Small intestine (tissue), 7 donors: Measurements from ENCODE around the gene EPHB3. TPM values are rescaled to one million over a fixed set of nuclear protein-coding genes. Genes with fewer than 3 reads are reported as not detected.
A peak's percentile ranks its signal among the peaks of the same experiment; 100 is the strongest.

Experiments
- DNase-seq, 2 donors: peaks; one replicate each; pipeline versions ENCODE4 v3.0.0 to v3.0.0-alpha.2; 2013
- FAIRE-seq: peaks from 2 replicates; lab custom pipeline; 2012; peaks lifted over from hg19 to GRCh38; lab: Jason Lieb, UNC
- H3K27ac ChIP-seq, 3 donors: one replicate each; pipeline ENCODE4 v1.5.1; 2013; ENCODE audit warnings: low read length in 2 of 3, mild to moderate bottlenecking in 2 of 3, control low read depth in 1 of 3, inconsistent platforms in 1 of 3, low read depth in 1 of 3, moderate library complexity in 1 of 3
- H3K27me3 ChIP-seq, 3 donors: one replicate each; pipeline ENCODE4 v1.6.1; 2013; ENCODE audit warnings: low read length in 3 of 3, inconsistent platforms in 1 of 3; ENCODE audit not compliant: control insufficient read depth in 3 of 3, insufficient read depth in 3 of 3
- H3K36me3 ChIP-seq, 3 donors: one replicate each; pipeline ENCODE4 v1.6.1; 2013; ENCODE audit warnings: low read length in 3 of 3, inconsistent platforms in 1 of 3, low read depth in 1 of 3, mild to moderate bottlenecking in 1 of 3, moderate library complexity in 1 of 3; ENCODE audit not compliant: control insufficient read depth in 3 of 3, insufficient read depth in 2 of 3
- H3K4me1 ChIP-seq, 3 donors: one replicate each; pipeline ENCODE4 v1.6.1; 2013; ENCODE audit warnings: low read length in 2 of 3, inconsistent platforms in 1 of 3, low read depth in 1 of 3, mild to moderate bottlenecking in 1 of 3, moderate library complexity in 1 of 3; ENCODE audit not compliant: control insufficient read depth in 3 of 3, insufficient read depth in 2 of 3
- H3K4me3 ChIP-seq, 3 donors: one replicate each; pipeline ENCODE4 v1.5.1; 2013; ENCODE audit warnings: low read length in 3 of 3, control low read depth in 1 of 3, inconsistent platforms in 1 of 3, low read depth in 1 of 3, mild to moderate bottlenecking in 1 of 3, moderate library complexity in 1 of 3
- H3K9me3 ChIP-seq, 2 donors: one replicate each; pipeline ENCODE4 v1.6.1; 2013; ENCODE audit warnings: low read depth in 1 of 2, low read length in 1 of 2; ENCODE audit not compliant: control insufficient read depth in 2 of 2, insufficient read depth in 1 of 2
- WGBS, 3 donors: extraction: QIAGEN DNeasy Blood & Tissue Kit; methylation state at CpG; one replicate each; pipeline ENCODE4 v1.1.7; 2013; 5-methylcytosine and 5-hydroxymethylcytosine counted together
- polyA plus RNA-seq, 4 donors: library from polyadenylated mRNA; stranded (reverse) in 3 of 4; unstranded in 1 of 4; fragments of 200-250 nt in 3 of 4; fragments of 120-200 nt in 1 of 4; gene quantifications; one replicate each; pipeline versions ENCODE4 v1.2.1 to v1.2.3, GENCODE V29; 2013
- donor health status: healthy with polysubstance abuse.
- donor health status: control.
- donor health status: control.
- donor health status: Bipolar disorder and iron deficiency.
- donor health status: healthy.

The EPHB3 gene
- polyA plus RNA-seq, 4 donors: 0.27 to 16.7 (median 8.3) TPM

DNA sequence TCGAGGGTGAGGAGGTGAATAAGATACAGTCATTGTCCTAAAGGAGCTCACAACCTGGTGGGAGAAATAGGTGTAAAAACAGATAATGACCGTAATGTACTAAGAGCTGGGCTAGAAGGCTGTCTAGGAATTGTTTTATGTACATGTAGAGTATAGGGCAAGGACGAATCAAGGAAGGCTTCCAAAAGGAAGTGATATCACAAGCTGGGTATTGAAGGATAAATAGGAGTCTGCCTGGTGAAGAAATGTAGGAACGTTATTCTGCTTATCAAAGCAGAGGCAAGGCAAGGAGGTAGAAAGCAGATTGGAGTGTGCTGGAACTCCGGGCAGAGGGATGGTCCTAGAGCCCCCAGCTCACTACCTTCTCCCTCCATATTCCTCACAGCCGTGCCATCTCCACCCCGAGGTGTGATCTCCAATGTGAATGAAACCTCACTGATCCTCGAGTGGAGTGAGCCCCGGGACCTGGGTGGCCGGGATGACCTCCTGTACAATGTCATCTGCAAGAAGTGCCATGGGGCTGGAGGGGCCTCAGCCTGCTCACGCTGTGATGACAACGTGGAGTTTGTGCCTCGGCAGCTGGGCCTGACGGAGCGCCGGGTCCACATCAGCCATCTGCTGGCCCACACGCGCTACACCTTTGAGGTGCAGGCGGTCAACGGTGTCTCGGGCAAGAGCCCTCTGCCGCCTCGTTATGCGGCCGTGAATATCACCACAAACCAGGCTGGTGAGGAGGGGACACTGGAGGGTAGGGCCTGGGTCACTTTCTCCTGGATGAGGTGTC, 15.1 kb downstream of the EPHB3 start:
- Histone ChIP-seq H3K9me3 (no peaks in the 10 kb centered on the region), H3K27me3 (no peaks in the 10 kb centered on the region), H3K4me3 (no peak overlapping the region), H3K27ac (no peak overlapping the region), H3K4me1 (peaks cover 0 to 19% (median 0%) of the 10 kb centered on the region in 3 donors), H3K36me3 (peaks cover 0 to 90% (median 0%) of the 10 kb centered on the region in 3 donors)
- 82 to 88% (median 87%) methylated on average over 25 of the region's 25 CpGs for WGBS, 3 donors
- DNase-seq (no peak), FAIRE-seq (no peak)

DNA sequence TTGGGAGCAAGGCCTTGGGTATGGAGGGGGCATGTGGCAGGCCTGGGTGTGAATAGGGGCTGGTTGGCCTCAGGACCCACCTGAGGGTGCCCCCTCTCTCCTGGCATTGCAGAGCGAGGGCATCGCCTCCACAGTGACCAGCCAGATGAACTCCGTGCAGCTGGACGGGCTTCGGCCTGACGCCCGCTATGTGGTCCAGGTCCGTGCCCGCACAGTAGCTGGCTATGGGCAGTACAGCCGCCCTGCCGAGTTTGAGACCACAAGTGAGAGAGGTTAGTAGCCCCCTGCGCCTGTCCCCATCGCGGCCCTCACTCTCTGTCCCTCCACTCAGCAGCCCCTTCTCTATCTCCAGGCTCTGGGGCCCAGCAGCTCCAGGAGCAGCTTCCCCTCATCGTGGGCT, 16.0 kb downstream of the EPHB3 start:
- FAIRE-seq (no peak), DNase-seq (no peak)
- Histone ChIP-seq H3K27ac (no peak overlapping the region), H3K4me3 (no peak overlapping the region), H3K9me3 (no peaks in the 10 kb centered on the region), H3K36me3 (peaks cover 0 to 93% (median 0%) of the 10 kb centered on the region in 3 donors), H3K4me1 (peaks cover 0 to 28% (median 2%) of the 10 kb centered on the region in 3 donors), H3K27me3 (no peaks in the 10 kb centered on the region)
- 91 to 96% (median 95%) methylated on average over 14 to 15 of the region's 15 CpGs for WGBS, 3 donors

DNA sequence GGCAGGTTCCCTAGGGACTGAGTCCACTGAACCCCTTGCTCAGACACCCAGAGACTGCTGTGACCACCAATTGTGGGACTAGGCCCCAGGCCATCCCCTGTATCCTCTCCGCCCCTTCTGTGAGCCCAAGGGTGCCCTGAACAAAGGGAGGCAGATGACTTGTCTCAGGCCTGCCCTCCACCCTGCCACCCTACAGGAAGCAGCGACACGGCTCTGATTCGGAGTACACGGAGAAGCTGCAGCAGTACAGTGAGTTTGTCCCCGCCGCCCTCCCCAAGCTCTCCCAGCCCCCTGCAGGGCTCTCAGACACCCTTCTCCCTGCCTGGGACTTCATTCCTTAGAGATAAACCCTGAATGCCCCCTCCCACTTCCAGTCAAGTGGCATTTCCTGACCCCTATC, 16.6 kb downstream of the EPHB3 start:
- H3K36me3 ChIP-seq: peaks cover 0 to 90% (median 0%) of the 10 kb centered on the region in 3 donors
- FAIRE-seq: no peak

DNA sequence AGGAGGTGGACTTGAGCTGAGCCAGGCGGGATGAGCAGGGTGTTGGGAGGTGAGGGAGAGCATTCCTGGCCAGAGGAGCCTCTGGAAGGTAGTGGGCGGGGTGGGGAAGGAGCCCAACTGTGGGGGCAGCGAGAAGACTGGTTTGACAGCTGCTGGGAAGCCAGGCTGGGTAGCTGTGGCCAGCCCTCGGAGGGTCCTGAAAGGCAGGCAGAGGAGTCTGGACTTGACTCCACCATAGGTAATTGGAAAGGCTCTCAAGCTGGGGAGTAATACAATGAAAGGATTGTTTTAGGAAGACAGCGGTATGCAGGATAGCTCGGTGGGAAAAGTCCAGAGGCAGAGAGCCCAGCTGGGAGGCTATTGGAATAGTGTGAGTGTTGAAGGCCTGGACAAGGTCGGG, 17.2 kb downstream of the EPHB3 start:
- Histone ChIP-seq H3K36me3 (peaks cover 0 to 88% (median 0%) of the 10 kb centered on the region in 3 donors), H3K9me3 (no peaks in the 10 kb centered on the region), H3K4me3 (no peak overlapping the region), H3K27ac (no peak overlapping the region), H3K4me1 (peaks cover 0 to 36% (median 2%) of the 10 kb centered on the region in 3 donors), H3K27me3 (no peaks in the 10 kb centered on the region)
- 75 to 76% (median 75%) methylated on average over 7 of the region's 7 CpGs for WGBS, 3 donors
- DNase-seq (no peak), FAIRE-seq (no peak)

More for the DNA sequence above, 16.6 kb downstream of the EPHB3 start:
- Histone ChIP-seq H3K9me3 (no peaks in the 10 kb centered on the region), H3K27ac (no peak overlapping the region), H3K4me3 (no peak overlapping the region), H3K27me3 (no peaks in the 10 kb centered on the region), H3K4me1 (peaks cover 0 to 34% (median 2%) of the 10 kb centered on the region in 3 donors)
- WGBS, 3 donors: 89 to 92% (median 89%) methylated on average over 7 of the region's 7 CpGs
- no peak for DNase-seq

DNA sequence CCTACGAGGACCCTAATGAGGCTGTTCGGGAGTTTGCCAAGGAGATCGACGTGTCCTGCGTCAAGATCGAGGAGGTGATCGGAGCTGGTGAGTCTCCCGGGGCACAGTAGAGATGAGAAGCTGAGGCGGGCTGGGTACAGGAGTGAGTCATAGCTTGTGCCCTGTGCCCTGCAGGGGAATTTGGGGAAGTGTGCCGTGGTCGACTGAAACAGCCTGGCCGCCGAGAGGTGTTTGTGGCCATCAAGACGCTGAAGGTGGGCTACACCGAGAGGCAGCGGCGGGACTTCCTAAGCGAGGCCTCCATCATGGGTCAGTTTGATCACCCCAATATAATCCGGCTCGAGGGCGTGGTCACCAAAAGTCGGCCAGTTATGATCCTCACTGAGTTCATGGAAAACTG, 17.9 kb downstream of the EPHB3 start:
- Histone ChIP-seq H3K27me3 (no peaks in the 10 kb centered on the region), H3K27ac (no peak overlapping the region), H3K9me3 (no peaks in the 10 kb centered on the region), H3K4me3 (no peak overlapping the region), H3K4me1 (peaks cover 0 to 41% (median 2%) of the 10 kb centered on the region in 3 donors), H3K36me3 (peaks cover 0 to 82% (median 0%) of the 10 kb centered on the region in 3 donors)
- DNase-seq (no peak), FAIRE-seq (no peak)
- WGBS, 3 donors: 80 to 85% (median 80%) methylated on average over 22 of the region's 22 CpGs

DNA sequence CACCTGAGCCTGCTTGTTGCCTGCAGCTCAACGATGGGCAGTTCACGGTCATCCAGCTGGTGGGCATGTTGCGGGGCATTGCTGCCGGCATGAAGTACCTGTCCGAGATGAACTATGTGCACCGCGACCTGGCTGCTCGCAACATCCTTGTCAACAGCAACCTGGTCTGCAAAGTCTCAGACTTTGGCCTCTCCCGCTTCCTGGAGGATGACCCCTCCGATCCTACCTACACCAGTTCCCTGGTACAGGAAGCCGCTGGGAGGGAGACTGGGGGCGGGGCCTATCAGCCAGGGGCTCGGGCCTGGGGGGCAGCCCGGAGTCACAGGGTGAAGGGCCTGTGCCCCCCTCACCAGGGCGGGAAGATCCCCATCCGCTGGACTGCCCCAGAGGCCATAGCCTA, 18.8 kb downstream of the EPHB3 start:
- H3K27me3 ChIP-seq: no peaks in the 10 kb centered on the region
- peaks cover 0 to 40% (median 2%) of the 10 kb centered on the region in 3 donors for H3K4me1 ChIP-seq
- H3K9me3 ChIP-seq: no peaks in the 10 kb centered on the region
- 85 to 86% (median 85%) methylated on average over 14 to 16 of the region's 16 CpGs for WGBS, 3 donors
- DNase-seq (no peak), FAIRE-seq (no peak)
- H3K36me3 ChIP-seq: peaks cover 0 to 74% (median 0%) of the 10 kb centered on the region in 3 donors
- no peak overlapping the region for H3K27ac ChIP-seq
- H3K4me3 ChIP-seq: no peak overlapping the region

DNA sequence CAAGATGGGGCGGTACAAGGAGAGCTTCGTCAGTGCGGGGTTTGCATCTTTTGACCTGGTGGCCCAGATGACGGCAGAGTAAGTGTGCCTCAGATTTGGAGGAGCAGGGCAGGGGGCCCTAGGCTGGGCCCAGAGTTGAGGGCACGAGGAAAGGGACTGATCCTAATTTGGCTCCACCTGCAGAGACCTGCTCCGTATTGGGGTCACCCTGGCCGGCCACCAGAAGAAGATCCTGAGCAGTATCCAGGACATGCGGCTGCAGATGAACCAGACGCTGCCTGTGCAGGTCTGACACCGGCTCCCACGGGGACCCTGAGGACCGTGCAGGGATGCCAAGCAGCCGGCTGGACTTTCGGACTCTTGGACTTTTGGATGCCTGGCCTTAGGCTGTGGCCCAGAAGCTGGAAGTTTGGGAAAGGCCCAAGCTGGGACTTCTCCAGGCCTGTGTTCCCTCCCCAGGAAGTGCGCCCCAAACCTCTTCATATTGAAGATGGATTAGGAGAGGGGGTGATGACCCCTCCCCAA, 19.8 kb downstream of the EPHB3 start:
- DNase-seq: peak; percentile 61 to 72
- H3K36me3 ChIP-seq: peaks cover 0 to 64% (median 0%) of the 10 kb centered on the region in 3 donors
- peaks cover 0 to 35% (median 2%) of the 10 kb centered on the region in 3 donors for H3K4me1 ChIP-seq
- WGBS, 3 donors: 39 to 62% (median 45%) methylated on average over 15 of the region's 15 CpGs
- H3K27me3 ChIP-seq: no peaks in the 10 kb centered on the region
- H3K9me3 ChIP-seq: no peaks in the 10 kb centered on the region
- no peak overlapping the region for H3K4me3 ChIP-seq
- no peak for FAIRE-seq
- no peak overlapping the region for H3K27ac ChIP-seq

DNA sequence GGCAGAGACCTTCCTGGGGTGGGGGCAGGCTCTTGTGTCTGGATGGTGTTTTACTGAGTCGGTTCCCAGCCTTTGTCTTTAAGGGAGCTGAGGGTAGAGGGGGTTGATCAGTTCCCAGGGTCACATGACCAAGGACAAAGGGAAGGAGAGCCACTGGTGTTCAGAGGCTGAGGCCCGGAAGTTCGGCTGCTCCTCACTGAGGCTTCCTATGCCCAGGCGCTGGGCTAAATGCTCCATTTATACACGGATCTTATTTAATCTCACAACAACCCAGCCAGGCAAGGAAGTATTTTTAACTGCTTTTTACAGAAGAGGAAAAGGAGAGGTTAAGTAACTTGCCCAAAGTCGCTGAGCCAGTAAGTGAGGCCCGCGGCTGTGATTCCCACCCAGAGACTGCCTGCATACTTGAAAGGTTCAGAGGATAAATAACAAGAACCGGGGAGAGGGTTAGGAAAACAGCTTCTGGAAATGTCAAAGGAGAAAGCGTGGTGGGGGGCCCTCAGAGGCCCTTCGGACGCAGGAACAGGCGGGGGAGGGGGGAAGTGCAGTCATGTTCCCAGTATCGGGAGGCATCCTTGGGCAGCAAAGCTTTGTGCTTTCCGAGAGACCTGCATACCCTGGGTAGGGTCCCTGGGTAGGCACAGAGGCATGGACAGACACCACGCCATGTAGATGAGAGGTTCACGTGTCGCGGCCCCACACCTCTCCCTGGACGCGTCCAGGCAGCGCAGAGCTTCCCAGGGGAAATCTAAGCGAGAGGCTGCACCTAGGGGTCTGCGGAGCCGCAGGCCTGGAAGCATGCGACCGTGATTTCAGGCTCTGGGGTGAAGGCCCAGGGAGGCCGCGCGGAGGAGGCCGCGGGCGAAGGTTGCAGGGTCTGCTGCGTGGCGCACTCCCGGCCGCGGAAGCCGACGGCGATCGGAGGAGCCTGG, 21.3 kb downstream of the EPHB3 start:
- Histone ChIP-seq H3K27me3 (no peaks in the 10 kb centered on the region), H3K27ac (peak overlapping the region in 2 of 3 donors; percentile 27 to 32), H3K36me3 (peaks cover 0 to 50% (median 0%) of the 10 kb centered on the region in 3 donors), H3K9me3 (no peaks in the 10 kb centered on the region), H3K4me3 (peak overlapping the region in 1 of 3 donors; percentile 29), H3K4me1 (peaks cover 0 to 35% (median 2%) of the 10 kb centered on the region in 3 donors)
- FAIRE-seq: no peak
- 37 to 73% (median 70%) methylated on average over 36 to 42 of the region's 42 CpGs for WGBS, 3 donors
- no peak for DNase-seq
